ENCODE measurements around the gene ALDH1A2.
"Not testable (repeated sequence)": the region's sequence is repeated elsewhere in the genome, so short reads cannot be mapped to it uniquely, and the experiment has no call there.

The ALDH1A2 gene

DNA sequence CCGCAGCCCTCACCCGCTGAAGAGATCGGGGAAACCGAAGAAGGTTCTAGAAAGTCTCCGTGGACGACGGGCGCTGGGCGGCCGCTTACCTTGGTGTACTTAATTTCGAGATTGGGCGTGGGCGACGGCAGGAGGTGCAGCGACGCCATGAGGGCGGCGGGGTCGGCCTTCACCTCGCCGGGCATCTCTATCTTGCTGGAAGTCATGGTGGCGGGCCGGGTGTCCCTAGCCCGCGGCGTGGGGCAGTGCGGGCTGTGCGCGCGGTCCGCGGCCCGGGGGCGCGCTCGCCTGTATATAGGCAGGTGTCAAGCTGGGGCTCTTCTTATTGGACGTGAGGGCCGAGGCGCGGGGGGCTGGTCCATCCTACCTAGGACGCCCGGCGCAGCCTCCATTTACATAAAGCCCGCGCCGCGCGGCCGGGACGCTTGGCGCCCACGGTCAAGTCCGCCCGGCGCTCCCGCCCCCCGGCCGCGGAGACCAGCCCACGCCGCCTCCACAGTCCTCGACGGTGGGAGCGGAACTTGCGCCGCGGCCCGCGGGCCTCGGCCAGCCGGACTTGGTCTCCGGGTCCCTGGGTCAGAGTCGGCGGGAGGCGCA is at the start of gene ALDH1A2:
Gene ALDH1A2, minus strand, starts transcription at position 267 of the 597 bp plus-strand sequence. Its CDS starts 61 bp downstream, at position 206.
- DNase-seq: no peak

DNA sequence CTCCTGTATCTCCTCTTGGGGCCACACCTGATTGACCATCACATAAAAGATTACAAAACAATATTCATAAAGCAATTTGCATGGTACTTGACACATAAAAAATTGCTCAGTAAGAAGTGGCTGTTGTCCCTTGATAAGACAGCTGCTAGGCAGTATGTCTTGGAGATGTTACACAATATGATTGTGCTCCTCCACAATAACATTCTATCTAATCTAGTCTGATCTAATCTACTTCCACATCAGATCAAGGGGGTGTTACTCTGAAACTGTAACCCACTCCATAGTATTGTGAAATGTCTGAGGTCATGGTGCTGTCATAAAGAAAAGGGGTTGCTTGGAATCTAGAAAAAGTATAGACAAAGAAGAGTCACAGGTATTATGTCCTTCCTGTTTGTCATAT is 49.3 kb upstream of the ALDH1A2 start:
- no peak for DNase-seq

DNA sequence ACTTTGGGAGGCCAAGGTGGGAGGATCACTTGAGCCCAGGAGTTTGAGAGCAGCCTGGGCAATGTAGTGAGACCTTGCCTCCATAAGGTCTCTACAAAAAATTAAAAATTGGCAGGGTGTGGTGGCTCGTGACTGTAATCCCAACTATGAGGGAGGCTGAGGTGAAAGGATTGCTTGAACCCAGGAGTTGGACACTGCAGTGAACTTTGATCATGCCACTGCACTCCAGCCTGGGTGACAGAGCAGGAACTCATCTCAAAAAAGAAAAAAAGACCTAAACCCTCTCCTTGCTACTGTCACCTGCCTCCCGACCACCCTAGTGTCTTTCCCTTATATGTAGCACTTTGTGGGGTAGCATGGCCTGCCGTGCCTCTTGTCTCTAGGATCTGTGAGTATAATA is 48.9 kb upstream of the ALDH1A2 start:
- no peak for DNase-seq

DNA sequence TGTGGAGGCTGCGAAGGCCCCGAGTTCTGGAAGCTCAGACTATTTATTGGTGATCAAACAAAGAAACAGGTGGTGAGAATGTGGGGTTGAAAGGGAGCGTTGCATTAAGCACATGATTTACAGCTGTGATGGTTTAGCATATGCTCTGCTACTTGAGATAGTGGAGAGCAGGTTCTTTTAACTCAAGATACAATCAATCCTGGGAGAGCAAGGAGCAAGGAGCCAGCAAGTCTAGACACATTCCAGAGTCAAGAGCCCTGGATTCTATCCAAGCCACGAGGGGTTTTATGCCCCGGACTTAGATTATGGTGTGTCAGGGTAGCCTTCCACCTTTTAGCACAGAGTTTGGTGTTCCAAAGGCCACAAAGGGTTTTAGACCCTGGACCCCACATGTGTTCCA is 47.8 kb upstream of the ALDH1A2 start:
- not testable (repeated sequence) for DNase-seq

DNA sequence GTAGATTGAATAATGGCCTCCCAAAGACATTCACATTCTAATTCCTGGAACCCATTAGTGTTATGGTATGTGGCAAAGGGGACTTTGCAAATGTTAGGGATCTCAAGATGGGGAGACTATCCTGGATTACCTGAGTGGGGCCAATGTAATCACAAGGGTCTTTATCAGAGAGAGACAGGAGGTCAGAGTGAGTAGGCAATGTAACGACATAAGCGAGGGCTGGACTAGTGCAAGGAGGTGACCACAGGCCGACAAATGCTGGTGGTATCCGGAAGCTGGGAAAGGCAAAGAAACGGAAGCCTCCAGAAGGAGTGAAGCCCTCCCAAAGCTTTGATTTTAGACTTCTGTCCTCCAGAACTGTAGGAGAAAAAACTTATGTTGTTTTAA is 46.2 kb upstream of the ALDH1A2 start:
- no peak for DNase-seq

DNA sequence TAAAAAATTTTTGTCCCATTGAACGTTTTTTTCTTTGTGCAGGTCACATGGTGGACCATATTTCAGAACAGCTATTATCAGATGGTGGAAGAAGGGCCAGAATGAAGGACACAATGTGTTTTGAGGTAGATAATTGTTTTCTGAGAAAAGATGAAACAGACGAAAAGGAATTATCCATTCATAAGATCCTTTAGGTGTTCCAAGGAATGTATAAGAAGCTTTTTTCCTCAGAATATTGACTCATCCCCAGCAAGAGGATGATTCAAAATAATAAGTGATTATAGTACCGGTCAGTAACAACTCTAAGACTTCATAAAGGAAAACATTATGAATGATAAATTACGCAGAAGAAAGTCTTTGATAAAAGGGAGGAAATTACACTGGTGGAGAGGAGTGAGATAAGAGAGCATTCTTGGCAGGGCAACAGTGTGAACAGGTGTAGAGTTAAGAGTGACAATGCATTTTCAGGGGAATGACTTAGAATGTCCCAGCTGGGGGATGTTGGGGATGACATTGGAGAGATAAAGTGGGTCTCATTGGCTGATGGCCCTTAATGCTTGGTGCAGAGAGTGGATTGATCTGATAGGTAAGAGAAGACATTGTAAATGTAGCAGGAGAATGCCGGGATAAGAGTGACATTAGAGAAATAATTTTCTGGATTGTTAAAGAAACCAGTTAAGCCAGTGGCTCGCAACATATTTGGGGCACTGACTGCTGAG is 45.6 kb upstream of the ALDH1A2 start:
- no peak for DNase-seq

DNA sequence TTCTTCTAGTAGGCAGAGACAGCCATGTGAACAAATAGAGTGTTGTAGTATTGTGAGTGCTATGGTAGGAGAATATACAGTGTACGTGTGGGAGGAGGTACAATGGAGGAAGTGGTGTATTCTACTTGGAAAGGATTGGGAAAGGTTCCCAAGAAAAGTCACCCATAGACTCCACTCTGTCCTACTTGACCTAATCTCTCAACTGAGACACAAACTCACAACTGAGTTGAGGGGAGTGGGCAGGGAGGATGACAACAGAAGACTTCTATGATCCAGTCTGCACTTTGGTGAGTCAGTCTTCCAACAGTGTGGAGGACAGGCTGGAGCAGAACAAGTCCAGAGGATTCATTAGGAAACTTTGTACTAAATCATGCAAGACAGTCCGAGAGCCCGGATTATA is 43.9 kb upstream of the ALDH1A2 start:
- no peak for DNase-seq

DNA sequence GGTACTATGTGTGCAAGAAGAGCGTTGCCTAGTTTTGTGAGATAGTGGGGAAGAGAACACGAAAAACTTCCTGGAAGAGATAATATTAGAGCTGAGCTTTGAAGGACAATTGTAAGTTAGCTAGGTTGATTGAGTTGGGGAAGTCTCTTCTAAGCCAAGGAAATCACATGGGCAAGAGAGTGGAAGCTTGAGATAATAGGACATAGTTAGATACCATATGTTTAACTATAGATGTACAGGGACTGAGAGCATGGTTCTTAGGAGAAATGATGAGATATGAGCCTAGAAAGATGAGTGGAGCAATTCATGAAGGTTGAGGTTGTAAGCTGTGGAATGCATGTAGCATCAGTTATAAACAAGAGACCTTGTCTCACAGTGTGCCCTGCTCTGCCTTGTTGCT is 42.6 kb upstream of the ALDH1A2 start:
- no peak for DNase-seq

DNA sequence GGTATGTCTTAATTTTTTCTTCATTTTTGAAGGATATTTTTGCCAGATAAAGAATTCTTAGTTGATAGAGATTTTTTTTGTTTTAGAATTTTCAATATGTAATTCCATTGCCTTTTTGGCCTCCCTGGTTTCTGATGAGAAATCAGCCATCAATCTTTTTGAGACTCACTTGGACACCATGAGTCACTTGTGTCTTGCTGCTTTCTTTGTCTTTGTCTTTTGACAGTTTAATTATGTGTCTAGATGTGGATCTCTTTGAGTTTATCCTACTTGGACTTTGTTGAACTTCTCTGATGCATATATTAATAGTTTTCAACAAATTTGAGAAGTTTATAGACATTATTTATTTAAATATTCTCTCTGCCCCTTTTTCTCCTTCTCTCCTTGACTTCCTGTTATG is 38.0 kb upstream of the ALDH1A2 start:
- DNase-seq: no peak

DNA sequence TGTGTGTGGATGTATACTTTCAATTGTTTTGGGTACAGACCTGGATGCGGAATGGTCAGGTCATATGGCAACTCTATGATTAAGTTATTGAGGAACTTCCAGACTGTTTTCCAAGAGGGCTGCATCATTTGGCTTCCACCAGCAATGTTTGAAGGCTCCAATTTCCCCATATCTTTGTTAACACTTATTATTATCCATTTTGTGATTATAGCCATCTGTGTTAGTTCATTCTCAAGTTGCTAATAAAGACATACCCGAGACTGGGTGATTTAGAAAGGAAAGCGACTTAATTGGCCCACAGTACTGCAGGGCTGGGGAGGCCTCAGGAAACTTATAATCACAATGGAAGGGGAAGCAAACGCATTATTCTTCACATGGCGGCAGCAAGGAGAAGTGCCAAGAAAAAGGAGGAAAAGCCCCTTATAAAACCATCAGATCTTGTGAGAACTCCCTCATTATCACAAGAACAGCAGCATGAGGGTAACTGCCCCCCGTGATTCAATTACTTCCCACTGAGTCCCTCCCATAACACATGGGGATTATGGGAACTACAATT is 31.1 kb upstream of the ALDH1A2 start:
- no peak for DNase-seq

DNA sequence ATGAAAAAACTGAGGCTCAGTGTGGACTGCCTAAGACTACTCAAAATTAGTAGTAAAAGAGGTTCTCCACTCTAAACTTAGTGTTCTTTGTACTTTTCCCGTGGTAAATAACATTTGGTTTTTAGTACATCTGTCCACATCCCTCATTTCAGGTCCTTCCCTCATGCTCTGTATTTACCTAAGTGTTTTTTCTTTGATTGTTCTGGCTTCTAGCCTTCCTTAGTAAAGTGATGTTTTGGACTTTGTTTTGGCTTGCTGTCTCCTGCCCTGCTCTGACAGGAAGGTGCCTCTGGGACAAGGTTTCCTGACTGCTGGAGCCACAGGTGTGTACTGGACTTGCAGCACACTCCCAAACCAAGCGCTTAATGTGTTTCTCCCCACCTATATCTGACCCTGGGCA is 29.9 kb upstream of the ALDH1A2 start:
- DNase-seq: no peak

DNA sequence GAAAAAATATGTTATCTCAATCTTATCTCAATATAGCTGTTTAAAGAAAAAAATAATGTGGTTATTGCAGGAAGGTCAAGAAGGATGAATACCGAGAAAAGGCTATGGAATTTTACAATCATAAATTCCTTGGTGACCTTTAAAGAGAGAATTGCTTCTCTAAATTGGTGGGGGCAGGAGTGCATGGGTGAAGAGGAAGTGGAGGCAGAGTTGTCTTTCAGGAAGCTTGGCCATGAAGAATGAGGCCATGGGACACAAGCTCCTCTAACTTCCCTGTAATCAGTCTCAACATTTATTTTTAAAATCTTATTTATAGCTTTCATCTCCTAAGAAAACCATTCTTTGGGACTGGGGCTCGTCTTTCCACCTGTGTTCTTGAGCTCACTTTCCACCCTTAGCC is 22.4 kb upstream of the ALDH1A2 start:
- DNase-seq: no peak

DNA sequence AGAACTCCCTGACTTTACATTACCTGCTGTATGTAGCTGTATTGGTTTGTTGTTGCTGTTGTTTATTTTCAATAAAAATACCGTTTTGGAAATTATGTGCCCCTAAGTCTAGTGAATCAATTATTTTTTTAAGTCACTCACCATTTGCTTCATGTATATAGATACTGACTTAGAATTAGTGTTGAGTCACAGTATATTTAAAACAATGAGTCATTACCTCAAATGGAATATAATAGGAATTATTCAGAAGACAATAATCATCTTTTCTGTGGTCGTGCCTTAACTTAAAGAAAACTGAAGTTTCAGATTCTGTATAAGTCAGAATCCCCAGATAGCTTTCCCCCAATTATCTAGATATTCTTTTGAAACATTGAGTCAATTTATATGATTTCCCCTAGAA is 21.0 kb upstream of the ALDH1A2 start:
- no peak for DNase-seq

DNA sequence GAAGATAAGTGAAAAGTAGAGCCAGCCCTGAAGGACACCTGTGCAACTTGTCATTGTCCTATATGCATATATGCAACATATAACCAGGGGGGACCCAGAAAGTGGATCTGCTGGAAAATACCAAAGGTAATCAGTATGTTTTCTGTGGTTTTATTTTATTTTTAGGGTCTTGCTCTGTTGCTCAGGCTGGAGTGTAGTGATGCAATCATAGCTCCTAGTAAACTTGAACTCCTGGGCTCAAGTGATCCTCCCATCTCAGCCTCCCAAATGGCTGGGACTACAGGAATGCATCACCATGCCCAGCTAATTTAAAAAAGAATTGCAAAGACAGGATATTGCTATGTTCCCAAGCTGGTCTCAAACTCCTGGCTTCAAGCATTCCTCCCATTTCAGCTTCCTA is 18.0 kb upstream of the ALDH1A2 start:
- DNase-seq: no peak

DNA sequence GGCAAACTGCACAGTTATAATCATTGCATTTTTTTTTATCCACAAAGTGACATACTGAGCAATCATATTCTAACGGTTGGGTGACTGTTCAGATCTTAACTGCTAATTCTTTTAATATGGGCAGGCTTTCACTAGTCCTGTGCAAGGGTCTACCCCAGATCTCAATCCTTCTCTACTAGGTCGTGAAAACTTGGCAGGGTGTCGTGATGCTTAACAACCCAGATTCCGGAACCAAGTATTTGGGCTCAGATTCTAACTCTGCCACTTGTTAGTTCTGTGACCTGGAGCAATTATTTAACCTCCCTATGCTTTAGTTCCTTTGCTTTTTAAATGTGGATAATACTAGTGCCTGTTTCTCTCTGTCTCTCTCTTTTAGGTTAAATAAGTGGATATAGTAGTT is 16.4 kb upstream of the ALDH1A2 start:
- DNase-seq: no peak

DNA sequence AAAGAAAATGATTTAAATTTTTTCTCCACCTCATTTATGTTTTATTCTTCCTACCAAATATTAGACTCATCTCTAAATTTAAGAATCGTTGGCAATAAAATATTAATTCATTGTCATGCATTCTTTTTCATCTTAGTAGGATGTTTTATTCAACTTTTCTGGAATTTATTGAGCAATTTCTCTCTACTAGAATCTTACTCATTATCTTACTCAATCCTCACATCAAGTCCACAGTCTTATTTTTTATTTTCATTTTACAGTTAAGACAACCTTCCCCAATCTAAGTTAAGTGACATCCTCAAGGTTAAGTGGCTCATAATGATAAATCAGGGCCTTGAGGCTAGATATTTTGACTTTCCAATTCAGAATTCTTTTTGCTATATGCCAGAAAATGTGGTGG is 15.9 kb upstream of the ALDH1A2 start:
- no peak for DNase-seq

DNA sequence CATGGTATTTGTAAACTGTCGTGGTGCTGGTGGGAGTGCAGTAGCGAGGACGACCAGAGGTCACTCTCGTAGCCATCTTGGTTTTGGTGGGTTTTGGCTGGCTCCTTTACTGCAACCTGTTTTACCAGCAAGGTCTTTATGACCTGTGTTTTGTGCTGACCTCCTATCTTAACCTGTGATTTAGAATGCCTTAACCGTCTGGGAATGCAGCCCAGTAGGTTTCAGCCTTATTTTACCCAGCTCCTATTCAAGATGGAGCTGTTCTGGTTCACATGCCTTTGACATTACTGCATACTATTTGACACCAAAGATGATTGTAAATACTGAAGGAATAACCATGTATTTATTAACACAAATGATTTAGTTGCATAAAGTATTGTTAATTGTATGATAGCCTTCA is 15.4 kb upstream of the ALDH1A2 start:
- not testable (repeated sequence) for DNase-seq

DNA sequence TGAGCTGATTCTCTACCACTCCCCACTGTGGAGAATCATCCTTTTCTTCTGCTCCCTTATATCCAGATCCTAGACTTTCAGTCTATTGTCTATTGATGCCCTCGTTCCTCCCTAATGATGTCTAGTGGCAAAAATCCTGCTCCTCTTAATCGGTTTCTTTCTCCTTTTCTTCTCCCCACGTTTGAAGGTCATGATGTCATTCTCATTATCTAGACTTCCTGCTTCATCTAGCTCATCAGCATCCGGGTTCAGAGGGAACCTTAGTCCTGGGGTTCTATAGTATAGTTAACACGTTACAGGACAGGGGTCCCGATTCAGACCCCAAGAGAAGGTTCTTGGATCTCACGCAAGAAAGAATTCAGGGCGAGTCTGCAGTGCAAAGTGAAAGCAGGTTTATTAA is 14.9 kb upstream of the ALDH1A2 start:
- no peak for DNase-seq

DNA sequence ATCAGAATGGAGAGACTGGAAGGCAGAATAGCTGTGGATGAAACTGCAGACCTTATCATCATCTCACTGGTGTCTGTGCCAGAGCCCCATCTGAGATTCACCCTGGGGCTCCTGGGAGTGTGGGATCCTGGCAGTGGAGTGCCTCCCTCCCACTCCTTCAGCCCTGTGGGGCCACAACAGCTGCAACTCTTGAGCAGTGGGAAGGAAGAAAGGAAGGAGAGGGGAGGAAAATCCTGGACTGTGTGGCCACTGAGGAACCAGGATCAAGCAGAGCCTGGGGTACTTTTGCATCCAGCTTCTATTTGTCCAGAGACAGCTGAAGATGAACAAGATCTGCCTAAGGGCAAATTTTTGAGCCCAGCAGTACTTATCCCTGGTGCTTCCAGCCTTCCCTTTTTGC is 13.1 kb upstream of the ALDH1A2 start:
- DNase-seq: no peak

DNA sequence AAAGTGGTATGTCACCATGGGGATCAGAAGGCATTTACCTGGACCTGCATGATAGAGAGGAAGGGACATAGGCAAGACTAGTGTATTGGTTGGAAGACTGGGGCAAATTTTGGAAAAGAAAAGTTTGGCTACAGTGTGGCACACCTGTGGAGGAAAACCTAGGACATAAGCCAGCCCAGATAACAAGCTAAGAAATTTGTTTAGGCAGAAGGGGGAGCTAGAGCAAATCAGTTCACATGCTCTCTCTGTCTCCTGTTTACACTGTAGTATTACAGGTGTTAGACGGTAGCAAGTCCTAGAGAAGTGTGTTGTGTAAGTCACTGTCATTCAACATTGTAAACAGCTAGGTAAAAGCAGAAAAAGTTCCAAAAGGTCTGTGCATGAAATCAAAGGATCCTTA is 11.9 kb upstream of the ALDH1A2 start:
- DNase-seq: no peak

DNA sequence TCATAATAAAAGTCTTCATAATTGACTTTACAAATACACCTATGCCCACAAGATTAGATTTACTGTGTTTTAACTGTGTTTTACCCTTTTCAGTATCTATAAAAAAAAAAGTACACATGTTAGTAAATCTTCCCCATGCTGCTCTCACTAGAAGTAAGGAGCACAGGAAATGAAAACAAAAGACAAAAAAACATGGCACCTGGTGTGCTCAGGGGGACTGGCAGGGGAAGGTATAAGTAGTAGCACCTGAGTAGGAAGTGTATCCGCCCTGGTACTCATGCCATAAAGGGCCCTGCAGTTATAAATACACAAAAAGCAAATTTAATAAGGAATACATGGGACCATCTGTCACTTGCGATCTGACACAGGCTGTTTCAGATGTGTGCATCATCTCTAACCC is 8.9 kb upstream of the ALDH1A2 start:
- no peak for DNase-seq

DNA sequence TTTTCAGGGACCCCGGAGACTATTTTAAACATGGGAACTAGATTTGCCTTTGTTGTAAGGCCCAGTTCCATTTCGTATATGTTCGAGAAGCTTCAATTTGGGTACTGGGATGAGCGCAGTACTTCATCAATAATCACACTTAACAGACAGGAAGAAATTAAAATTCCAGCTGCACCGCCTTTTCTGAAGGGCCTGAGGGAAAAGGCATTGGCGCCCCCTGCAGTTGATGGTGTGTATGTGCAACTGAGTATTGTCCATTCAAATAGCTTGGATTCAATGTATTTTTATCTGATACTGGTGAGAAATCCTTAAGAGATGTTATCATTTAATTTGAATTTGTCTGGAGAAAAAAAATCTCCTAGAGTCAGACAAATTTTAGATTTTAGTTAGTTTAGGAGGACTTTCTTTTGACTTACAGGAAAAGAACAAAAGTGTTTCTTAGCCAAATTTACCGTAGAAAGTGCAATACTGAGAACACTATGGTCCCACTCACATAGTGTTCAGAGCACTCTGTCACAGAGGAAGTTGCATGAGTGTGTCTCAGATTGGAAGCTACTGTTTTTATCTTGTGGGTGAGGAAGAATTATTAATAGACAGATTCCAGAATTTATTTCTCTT is 5.4 kb upstream of the ALDH1A2 start:
- DNase-seq: no peak

DNA sequence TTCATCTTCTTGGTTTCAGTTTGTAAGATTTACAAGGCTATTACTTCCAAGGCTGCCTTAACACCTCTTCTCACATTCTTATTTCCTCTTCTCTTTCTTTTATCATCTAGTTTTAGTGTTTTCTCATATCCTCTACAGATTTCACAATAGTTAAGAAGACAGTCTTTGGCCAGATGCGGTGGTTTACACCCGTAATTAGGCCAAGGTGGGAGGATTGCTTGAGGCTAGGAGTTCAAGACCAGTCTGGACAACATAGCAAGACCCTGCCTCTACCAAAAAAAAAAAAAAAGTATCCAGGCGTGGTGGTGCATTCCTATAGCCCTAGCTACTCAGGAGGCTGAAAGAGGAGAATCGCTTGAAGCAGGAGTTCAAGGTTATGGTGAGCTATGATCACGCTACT is 3.5 kb upstream of the ALDH1A2 start:
- DNase-seq: no peak

Data from activated CD4-positive, alpha-beta T cell treated with anti-CD3 and anti-CD28 coated beads for 1 hour (primary cell).